HepG2 (cell line): Measurements from ENCODE around the gene MGAT5. TPM values are rescaled to one million over a fixed set of nuclear protein-coding genes. Genes with fewer than 3 reads are reported as not detected.
A peak's percentile ranks its signal among the peaks of the same experiment; 100 is the strongest.

ENCODE experiments used
- ARID2 ChIP-seq: sonication (generic); formaldehyde crosslinking; IDR thresholded peaks from 2 replicates; pipeline ENCODE4 v1.8.1; 2022; ENCODE audit warnings: mild to moderate bottlenecking, missing genetic modification reagents, borderline replicate concordance
- BCL6 ChIP-seq: IDR thresholded peaks from 2 replicates; pipeline ENCODE4 v1.6.1; 2016; ENCODE audit warnings: missing genetic modification reagents, missing compliant biosample characterization
- MBD4 ChIP-seq: IDR thresholded peaks from 2 replicates; pipeline ENCODE4 v1.6.1; 2012; ENCODE audit warnings: low read length, inconsistent platforms, borderline replicate concordance
- NFKB2 ChIP-seq: sonication (generic); formaldehyde crosslinking; IDR thresholded peaks from 2 replicates; pipeline ENCODE4 v1.4.0; 2020; ENCODE audit warnings: missing genetic modification reagents, borderline replicate concordance
- PREB ChIP-seq: sonication (generic); formaldehyde crosslinking; IDR thresholded peaks from 2 replicates; pipeline ENCODE4 v1.4.0; 2020; ENCODE audit warnings: missing genetic modification reagents
- ZBTB38 ChIP-seq: sonication (generic); formaldehyde crosslinking; IDR thresholded peaks from 2 replicates; pipeline ENCODE4 v1.5.1; 2020; ENCODE audit warnings: mild to moderate bottlenecking, missing genetic modification reagents
- ZFP90 ChIP-seq: sonication (generic); formaldehyde crosslinking; IDR thresholded peaks from 2 replicates; pipeline ENCODE4 v1.8.0; 2022; ENCODE audit warnings: missing genetic modification reagents, mild to moderate bottlenecking, inconsistent platforms, borderline replicate concordance
- ZNF704 ChIP-seq: sonication (generic); formaldehyde crosslinking; IDR thresholded peaks from 2 replicates; pipeline ENCODE4 v1.8.1; 2023; ENCODE audit warnings: mild to moderate bottlenecking, inconsistent platforms, moderate library complexity, missing genetic modification reagents, borderline replicate concordance
- ZSCAN29 ChIP-seq: sonication (generic); formaldehyde crosslinking; conservative IDR thresholded peaks from 2 replicates; pipeline ENCODE4 v1.4.0; 2020; ENCODE audit warnings: mild to moderate bottlenecking, missing genetic modification reagents
- polyA plus RNA-seq, 8 experiments: library from polyadenylated mRNA; depleted of rRNA in 3 of 8; stranded (reverse) in 7 of 8; unstranded in 1 of 8; fragments of >200 nt; fragmentation: Illumina TruSeq in 4 of 8; extraction: Trizol in 4 of 8; gene quantifications; 2 replicates each; pipeline versions ENCODE4 v1.2.1 to v1.2.3, GENCODE V29; 2011 to 2016; ENCODE audit warnings: low read depth in 4 of 8, missing spikeins in 1 of 8, mixed read lengths in 1 of 8; ENCODE audit not compliant: insufficient read depth in 1 of 8
- total RNA-seq, 5 experiments: library from RNA; depleted of rRNA; stranded (reverse); fragments of >200 nt; fragmentation: Illumina TruSeq; extraction: Trizol; gene quantifications; 2 replicates each; pipeline ENCODE4 v1.2.3, GENCODE V29; 2016; ENCODE audit warnings: low read depth in 1 of 5
- TF ChIP-seq, protein P1 (sequence below): sonication (generic); formaldehyde crosslinking; IDR thresholded peaks from 2 replicates; pipeline ENCODE4 v1.5.1; 2020; ENCODE audit warnings: missing genetic modification reagents, mild to moderate bottlenecking, borderline replicate concordance

The MGAT5 gene
- total and polyA plus RNA-seq, 2 of the 13 experiments (the other 11 are each of a cell fraction or from before 2014, with no cell fraction given), result 33.1 to 60.2 TPM

DNA sequence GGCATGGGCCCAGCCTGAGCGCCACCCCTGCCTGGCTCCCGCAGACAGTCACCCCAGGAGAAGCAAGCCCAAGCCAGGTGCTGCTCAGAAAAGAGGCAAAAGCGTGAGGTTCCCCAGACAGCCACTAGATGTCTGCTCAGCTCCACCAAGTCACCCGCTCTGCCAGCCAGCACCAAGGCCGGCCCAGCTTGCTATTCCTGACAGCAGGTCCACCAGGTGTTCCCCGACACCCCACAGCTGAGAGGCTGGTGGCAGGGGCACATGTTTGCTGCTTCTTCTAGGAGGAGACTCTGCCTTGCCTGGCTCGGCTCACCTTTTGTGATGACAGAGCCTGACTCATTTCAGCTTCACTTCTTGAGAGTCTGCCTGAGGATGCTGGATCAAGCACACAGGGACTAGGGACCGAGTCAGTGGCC, 206.7 kb downstream of the MGAT5 start (continued):
- no peak for TF ChIP-seq PREB (CRISPR knock-in tag)
- TF ChIP-seq, protein P1, sequence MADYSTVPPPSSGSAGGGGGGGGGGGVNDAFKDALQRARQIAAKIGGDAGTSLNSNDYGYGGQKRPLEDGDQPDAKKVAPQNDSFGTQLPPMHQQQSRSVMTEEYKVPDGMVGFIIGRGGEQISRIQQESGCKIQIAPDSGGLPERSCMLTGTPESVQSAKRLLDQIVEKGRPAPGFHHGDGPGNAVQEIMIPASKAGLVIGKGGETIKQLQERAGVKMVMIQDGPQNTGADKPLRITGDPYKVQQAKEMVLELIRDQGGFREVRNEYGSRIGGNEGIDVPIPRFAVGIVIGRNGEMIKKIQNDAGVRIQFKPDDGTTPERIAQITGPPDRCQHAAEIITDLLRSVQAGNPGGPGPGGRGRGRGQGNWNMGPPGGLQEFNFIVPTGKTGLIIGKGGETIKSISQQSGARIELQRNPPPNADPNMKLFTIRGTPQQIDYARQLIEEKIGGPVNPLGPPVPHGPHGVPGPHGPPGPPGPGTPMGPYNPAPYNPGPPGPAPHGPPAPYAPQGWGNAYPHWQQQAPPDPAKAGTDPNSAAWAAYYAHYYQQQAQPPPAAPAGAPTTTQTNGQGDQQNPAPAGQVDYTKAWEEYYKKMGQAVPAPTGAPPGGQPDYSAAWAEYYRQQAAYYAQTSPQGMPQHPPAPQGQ (CRISPR knock-in tag), result 0 out of 2 replicates have a peak, but pooled peaks have one; percentile 39
- TF ChIP-seq ZBTB38 (CRISPR knock-in tag), result 0 out of 2 replicates have a peak, but pooled peaks have one; percentile 21
- no peak for TF ChIP-seq MBD4
- TF ChIP-seq ZSCAN29, result no peak
- TF ChIP-seq BCL6, result no peak
- 0 out of 2 replicates have a peak, but pooled peaks have one; percentile 43 for TF ChIP-seq ZNF704 (CRISPR knock-in tag)
- TF ChIP-seq ZFP90 (CRISPR knock-in tag), result peak; percentile 68; the same call in 1 of the 2 replicates
- TF ChIP-seq NFKB2 (CRISPR knock-in tag), result 0 out of 2 replicates have a peak, but pooled peaks have one; percentile 56
- no peak for TF ChIP-seq ARID2 (CRISPR knock-in tag)
- TF ChIP-seq, all 625 proteins: peak for 60
